Suppressor macrophage treated with lipopolysaccharide for 1 hour (primary cell): ENCODE results near the gene KMT5B.
A peak's percentile ranks its signal among the peaks of the same experiment; 100 is the strongest.

Experiments
- DNase-seq, 3 donors: peaks; one replicate each; pipeline ENCODE4 v3.0.0-alpha.2; 2020 to 2022

KMT5B gene

DNA sequence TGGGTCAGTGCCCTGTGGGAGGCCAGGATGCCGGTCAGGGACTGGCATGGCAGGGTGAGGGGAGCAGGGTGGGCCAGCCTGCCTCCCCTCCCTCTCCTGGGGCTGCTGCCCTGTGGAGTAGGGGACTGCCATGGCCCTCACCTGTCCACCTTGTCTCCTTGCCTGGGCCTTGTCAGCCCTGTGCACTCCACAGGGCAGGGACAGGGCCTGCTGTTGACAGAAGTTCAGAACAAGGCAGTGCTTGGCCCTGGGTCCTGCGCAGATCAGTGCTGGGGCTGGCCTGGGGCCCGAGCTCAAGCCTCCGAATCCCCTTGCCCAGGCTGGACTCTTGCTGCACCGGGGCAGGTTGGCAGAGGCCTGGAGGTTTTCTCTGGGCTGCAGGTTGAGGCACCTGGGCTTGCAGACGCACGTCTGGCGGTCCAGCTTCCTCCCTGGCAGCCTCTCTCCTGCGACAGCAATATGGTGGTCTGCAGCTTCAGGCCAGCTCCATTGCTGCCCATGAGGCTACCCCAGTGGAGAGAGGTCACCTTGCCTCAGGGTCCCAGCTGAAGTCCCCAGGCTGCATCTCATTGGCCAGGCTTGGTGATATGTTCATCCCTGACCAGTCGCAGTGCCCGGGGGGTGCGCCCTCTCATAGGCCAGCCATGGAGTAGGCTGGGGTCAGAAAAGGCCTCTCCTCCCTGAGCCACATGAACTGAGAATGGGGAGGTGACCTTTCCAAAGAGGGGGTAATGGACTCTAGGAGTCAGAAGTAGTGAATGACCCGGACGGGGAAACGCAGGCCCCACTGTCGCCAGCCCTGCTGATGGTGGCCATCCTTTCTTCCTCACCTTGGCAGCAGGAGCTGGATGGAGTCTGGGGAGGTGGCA, 70.4 kb downstream of the KMT5B start:
- DNase-seq: no peak

DNA sequence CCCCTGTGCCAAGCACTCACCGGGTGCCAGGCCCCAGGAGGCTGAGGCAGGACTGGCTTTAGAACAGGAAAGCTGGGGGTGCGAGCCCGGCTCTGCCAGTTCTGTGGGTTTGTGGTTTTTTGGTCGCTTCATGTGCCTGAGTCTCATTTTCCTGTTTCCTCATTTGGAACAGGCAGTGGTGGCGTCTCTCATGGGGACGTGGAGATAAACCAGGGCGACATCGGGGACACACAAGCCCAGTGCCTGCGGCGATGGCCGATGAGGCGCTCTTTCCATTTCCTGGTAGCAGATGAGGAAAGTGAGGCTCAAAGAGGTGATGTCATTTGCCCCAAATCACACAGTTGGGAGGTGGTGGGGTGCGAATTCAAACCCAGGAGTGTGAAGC, 71.1 kb downstream of the KMT5B start:
- peak; percentile 63 to 67 (median 66) for DNase-seq

DNA sequence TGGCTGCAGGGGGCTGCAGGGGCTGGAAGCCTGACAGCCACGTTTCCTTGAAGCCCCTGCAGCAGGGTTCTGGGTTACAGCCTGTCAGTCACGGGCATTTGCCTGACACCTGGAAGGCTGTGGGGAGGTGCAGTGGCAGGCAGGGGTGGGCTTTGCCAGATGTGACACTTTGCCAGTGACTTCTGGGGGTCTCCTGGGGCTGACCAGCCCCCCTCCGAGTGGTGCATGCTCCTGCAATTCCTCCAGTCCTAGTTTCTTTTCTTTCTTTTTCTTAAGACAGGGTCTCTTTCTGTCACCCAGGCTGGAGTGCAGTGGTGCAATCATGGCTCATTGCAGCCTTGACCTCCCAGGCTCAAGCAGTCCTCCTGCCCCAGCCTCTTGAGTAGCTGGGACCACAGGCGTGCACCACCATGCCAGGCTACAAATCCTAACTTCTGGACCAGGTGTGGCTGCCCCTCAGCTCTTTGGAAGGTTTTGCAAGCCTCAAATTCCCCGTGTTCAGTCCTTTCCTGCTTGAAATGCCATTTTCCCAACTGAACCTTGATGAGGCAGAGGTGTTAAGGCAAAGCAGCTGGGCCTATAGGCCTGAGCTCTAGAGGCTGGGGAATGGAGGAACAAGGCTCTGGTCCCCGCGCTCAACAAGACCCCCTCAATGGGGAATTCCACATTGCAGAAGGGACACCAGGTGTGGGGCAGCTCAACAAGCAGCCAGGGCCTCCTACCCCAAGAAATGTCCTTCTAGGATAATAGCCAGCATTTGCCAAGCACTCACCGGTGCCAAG, 71.7 kb downstream of the KMT5B start:
- DNase-seq: no peak

DNA sequence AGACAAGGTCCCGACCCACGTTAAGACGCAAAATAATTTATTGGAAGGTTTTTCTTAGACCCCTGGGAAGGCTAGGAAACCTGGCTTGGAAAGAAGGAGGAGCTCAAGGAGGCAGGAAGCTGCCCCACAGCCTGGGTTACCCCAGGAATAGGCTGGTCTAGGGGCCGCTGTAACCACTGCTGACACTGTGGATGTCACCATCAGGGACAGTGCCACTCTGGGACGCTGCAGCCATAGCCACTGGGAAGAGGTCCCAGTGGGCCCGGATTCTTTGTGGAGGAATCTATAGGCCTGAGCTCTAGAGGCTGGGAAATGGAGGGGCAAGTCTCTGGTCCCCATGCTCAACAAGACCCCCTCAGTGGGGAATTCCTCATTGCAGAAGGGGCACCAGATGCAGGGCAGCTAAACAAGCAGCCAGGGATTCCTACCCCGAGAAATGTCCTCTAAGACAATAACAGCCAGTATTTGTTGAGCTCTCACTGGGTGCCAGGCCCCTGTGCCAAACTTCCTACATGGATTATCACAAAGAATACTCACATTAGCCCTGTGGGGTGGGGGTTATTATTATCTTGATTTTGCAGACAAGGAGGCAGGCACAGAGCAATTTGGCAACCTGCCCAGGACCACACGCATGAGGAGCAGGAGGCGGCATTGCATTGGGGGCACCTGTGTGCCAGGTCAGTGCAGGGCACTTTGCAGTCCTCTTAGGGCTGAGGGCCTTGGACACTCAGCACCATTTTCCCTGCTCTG, 72.4 kb downstream of the KMT5B start:
- no peak for DNase-seq

DNA sequence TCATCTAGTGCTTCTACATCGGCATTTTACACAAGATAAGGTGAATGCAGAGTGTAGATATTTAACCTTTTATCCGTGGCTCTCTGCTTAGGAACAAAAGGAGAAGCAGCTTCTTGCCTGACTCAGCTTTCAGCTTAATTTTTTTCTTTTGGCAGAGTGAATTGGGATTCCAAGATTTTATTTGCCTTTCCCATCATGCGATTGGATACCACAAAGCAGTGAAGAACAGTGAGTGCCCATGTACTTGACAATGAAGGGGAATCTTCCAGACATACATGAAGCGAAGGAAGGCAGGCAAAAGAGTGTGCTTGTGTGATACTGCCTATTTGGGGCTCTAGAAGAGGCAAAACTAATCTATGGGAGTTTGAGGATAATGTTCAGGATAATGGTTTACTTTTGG, 74.9 kb downstream of the KMT5B start:
- no peak for DNase-seq

DNA sequence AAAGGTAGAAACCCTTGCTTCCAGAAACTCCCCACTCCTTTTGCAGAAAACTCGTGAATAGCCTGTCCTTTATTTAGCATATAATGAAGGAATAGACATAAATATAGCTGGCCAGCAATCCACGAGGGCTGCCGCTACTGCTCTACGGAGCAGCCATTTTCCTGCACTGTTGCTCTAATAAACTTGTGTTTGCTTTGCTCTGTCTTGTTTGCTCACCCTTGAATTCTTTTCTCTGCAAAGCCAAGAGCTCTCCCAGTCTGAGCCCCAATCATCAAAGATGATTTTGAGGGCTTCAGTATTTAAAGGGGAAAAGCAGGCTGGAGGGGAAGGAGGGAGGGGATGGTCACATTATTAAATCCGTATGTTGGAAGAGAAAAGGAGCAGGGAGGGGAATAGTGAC, 75.3 kb downstream of the KMT5B start:
- no peak for DNase-seq

DNA sequence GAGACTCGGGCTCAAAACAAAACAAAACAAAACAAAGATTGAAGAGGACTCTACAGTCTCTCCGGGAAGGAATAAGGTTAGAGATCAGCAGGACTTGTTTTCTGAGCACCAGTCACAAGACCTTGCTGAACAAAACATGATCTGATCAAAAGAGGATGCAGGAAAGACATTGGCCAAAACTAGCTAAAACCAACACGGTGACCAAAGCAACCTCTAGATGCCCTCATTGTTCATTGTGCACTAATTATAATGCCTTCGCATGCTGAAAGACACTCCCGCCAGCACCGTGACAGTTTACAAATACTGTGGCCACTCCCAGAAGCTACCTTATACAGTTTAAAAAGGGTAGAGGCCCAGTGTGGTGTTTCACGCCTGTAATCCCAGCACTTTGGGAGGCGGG, 76.2 kb downstream of the KMT5B start:
- DNase-seq: no peak

DNA sequence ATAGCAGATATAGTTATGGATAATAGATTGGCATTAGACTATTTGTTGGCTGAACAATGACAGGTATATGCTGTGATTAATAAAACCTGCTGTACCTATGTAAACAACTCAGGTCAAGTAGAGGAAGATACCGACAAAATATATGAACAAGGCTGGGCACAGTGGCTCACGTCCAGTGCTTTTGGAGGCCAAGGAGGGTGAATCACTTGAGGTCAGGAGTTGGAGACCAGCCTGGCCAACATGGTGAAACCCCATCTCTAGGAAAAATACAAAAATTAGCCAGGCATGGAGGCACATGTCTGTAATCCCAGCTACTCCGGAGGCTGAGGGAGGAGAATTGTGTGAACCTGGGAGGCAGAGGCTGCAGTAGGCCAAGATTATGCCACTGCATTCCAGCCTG, 77.9 kb downstream of the KMT5B start:
- no peak for DNase-seq

DNA sequence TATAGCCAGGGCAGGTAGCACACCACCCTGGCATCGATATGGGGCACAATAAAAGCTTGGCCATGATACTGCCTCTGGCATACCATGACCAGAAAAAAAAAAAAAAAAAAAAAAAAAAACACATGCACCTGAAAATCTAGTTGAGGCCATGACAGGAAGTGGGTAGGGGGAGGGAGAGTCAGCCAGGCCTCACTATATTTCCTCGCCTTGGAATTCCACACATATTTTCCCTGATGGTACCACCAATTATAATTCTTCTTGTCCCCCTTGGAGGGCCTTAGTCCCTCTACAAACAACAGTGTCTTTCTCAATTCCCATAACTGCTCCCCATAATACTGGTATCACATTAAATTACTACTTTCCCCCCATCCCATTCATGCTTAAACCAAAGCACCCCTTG, 79.3 kb downstream of the KMT5B start:
- DNase-seq: no peak

DNA sequence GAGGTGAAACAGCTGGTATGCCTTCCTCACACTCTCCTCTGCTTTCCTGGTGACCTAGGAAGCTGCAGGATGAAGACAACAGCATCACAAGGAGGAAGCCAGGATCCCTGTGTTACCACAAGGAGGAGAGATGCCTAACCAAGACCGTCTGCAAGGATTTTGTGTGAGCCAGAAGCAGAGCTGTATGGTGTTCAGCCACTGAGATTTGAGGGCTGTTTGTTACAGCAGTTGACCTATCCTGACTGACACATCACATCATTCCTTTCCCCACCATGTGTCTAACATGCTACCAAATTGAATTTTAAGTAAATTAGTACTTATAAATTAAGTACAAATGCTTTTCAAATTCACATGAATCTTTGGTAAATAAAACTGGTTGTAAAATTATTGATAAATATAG, 83.0 kb downstream of the KMT5B start:
- DNase-seq: no peak

DNA sequence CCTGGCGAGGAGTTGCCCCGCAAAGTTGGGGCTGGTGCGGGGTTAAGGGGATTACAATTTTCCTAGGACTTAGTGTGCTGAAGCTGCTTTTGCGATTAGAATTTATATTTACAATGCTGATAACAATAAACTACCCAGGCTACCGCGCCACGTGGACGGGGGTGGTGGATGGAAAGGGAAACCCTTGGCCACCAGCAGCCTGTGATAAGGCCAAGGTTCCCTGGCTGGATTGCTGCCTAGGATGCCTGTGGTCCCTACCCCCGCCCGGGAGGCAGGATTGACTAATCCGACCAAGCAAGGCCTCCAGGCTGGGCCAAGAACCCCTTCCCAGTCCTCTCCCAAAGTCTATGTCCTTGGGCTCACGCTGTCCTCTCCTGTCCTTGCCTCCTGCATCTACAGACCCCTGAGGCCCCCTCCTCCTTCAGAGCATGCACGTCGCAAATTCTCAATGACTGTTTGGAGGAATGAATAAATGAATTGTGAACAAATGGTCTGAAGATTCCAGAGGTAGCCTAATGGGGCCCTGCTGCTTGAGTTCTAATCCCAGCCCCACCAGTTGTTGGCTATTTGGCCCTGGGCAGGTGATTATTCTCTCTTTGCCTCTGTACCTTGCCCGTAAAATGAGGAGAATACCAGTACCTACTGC, 84.3 kb downstream of the KMT5B start:
- no peak for DNase-seq

DNA sequence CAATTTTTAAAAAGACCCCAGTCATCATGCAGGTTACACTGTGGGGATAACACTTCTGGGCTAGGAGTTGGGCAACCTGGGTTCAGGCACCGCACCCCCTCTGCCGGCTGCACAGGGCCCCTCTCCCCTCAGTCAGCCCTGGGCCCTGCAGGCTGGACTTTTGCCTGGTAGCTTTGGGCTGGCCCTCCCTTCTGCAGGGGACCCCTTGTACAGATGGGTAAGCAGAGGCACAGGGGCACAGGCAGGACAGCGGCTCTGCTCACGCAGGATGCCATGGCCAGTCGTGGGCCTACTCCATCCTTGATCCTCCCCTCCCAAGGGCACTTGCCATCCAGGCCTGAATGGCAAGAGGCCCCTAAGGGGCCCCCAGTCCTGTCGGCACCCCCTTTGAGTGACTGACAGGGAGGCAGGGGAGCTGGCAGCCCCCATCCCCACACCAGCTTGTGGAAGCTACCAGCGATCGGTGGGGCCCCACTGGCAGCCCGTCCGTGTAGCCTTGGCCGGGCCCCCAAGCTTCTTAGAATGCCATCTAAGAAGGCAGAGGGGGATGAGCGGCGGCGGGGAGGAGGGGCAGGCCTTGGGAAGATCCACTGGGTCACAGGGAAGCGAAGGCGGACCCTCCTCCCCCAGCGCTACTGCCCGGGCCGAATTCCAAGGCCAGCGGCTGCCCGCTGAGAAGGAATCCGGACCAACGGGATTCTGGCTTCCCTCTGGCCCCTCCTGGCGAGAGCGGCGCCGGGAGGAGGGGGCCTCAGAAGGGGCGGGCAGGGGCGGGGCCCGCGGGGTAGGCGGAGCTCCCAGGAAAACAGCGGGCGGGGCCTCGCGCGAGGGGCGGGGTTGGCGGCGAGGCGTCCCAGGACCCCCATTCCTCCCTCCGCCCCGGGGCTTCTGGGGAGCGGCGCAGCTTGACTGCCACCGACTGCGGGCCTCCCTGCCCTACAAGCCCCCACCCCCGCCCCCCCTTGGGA, 85.1 kb downstream of the KMT5B start:
- DNase-seq: no peak

DNA sequence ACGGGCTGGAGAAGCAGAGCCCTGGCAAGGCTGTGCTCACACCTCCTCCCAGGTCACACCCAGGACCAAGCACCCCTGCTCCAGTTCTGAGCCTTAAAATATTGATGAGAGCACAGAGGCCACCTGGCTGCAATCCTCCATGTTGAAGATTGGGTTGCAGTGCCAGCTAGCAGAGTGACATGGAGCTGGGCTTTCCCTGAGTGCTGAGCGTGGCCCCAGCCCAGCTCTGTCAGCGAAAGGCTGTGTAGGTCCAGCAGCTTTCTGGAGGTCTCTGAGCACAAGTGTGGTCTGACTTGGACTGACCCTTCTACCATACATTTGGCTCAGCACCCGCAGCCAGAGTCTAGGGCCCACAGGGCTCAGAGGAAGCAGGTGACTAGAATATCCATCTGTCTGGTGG, 87.9 kb downstream of the KMT5B start:
- DNase-seq: no peak

DNA sequence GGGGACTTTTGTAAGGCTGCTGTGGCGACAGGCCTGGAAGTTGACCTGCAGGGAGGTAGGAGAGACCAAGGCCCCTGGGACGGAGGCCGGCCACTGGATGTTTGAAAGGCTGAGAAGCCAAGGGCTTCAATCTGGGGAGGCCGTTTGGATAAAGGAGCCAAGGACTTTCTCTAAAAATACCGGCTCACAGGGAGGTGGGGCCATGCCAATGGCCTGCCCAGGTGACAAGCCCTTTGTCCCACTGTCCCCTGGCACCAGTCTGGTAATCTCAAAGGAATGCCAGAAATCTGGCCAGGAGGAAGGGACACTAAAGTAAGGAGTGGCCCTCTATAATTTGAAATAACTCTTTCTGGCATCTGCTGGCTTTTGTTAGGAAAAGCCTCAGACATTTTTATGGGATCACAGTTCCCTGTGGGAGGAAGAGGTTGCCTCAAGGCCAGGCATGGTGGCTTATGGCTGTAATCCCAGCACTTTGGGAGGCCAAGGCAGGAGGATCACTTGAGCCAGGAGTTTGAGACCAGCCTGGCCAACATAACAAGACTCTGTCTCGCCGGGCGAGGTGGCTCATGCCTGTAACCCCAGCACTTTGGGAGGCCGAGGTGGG, 90.1 kb downstream of the KMT5B start:
- no peak for DNase-seq

DNA sequence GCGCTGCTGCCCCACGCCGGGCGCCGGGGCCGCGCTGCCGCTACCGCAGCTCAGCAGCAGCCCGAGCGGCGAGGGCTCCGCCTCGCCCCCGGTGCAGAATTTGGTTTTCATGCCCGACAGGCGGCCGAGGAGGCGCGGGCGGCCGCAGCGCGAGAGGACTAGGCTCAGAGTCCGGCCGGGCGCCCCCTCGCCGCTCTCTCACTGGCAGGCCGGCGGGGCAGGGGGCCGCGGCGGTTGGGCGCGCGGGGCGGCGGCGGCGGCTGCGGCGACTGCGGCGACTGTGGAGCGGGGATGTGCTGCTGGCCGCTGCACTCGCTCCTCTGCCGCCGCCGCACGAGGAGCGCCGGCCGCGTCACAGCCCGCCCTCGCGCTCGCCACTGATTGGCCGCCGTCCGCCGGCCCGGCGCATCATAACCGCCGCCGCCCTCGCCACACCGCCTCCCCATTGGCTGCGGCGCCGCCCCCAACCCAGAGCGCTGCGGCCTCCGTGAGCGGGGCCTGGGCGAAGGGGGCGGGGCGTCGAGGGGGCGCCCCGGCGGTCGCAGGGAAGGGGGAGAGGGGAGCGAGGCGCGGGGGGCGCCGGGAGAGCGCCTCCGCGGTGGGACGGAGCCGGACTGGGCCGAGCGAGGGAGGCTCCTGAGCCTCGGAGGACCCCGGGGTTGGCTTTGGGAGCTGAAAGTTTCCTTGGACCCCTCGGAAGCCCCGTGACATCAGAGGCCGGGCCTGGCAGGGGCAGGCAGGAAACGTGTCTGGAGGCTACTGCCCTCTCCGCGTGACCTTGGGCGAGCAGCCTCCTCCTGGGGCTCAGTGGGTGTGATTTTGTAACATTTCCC, 91.8 kb downstream of the KMT5B start, which contains the start of gene CHKA:
CHKA (minus strand) TSS at position 322 of the 833 bp plus-strand sequence; CDS start at position 111, 211 bp downstream.
- DNase-seq: peak; percentile 96 to 99 (median 98)

DNA sequence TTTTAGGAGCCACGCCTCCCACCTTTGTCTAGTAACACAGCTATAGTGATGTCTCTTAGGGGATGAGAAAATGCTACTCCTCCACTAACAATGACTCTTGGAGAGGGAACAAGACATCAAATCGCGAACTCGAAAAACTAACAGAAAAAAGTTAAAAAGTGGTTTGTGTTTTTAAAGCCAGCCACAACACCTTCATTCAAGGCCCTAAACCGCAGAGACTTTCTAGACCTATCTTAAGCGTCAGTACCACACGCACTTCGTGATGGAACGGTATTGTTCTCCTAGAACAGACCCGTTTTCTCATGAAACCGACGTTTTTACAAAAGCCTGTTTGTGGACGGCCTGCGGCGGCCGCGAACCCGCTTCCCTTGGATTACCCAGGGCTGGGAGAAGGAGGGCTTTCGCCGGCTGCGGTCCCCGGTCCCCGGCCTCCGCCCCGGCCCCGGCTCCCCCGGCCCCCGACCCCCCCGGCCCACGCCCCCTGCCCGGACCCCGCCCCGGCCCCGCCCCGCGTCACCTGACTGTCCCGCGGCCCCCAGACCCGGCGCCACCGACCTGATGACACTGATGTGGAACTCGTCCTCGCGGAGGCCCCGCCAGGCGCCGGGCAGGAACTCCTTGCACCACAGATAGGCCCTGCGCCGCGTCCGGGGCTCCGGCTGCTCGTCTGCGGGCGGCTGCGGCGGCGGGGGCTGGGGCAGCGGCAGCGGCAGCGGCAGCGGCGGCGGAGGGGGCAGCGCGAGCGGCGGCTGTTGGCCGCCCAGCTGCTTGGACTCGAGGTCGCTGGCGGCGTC, 92.6 kb downstream of the KMT5B start:
- DNase-seq: peak; percentile 60 to 83 (median 63)

DNA sequence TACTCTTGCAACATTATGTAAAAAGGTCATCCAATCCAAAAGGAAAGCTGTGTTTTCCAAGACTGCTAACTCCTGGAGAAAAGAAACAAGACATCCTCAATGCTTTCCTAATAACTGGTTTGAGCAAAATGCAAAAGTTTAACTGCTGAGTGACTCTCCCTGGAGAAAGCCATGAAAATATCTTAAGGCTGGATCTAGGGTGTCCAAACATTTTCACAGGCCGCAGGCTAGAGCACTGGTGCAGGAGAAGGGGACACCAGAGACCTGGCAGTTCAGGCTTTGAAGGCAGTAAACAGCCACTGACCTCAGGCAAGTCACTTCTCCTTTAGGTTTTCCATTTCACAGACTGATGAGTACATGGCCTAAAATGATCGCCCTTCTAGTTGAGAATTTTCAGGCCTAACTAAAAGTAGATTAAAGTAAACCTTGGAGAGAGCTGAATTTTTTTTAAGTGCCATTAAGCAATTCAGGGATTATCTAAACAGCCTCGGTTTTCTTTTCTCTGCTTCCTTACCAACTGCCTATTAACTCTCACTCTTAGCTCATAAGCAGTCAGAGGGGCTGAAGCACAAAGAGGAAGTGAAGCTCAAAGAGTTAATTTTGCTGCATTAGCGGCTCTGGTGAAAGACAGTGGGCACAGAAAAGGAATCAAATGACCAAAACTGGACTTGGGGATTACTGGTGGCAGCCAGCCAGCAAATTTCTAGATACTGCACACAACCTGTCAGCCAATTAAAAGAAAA, 94.2 kb downstream of the KMT5B start:
- DNase-seq: peak; percentile 72 to 88 (median 79)

DNA sequence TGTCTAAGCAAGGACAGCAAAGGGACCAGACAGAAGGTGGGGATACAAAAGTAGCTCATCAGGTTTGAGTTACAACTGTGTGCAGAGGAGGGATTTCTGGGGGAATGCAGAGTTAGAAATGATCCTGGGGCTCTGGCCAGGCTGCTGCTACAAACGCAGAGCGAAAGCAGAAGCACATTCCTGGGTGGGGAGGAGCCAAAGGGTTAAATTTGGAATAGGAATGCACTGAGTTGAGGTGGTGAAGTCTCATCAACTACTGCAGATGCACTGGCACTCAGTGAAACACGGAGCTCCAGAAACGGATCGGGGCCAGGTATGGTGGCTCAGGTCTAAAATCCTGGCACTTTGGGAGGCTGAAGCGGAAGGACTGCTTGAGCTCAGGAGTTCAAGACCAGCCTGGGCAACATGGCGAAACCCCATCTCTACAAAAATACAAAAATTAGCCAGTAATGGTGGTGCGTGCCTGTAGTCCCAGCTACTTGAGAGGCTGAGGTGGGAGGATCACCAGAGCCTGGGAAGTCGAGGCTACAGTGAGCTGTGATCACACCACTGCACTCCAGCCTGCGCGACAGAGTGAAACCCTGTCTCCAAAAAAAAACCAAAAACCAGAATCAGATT, 95.1 kb downstream of the KMT5B start:
- DNase-seq: no peak
